Epithelial cell of proximal tubule (primary cell): ENCODE data around the gene SIKE1. TPM values are rescaled to one million over a fixed set of nuclear protein-coding genes. Genes with fewer than 3 reads are reported as not detected.

Source experiments
- DNase-seq: peaks from one replicate; pipeline ENCODE4 v3.0.0-alpha.2; 2011; ENCODE audit warnings: low read depth
- H3K4me3 ChIP-seq: 2 replicates; pipeline ENCODE4 v1.5.1; 2011; ENCODE audit warnings: low read depth, mild to moderate bottlenecking, low read length
- total RNA-seq: library from RNA; depleted of rRNA; stranded (reverse); fragments of >200 nt; gene quantifications from 2 replicates; pipeline ENCODE4 v1.2.3, GENCODE V29; 2015
- TF ChIP-seq, protein P1 (sequence below): conservative IDR thresholded peaks from 2 replicates; pipeline ENCODE4 v1.5.1; 2012; ENCODE audit warnings: low read depth, mild to moderate bottlenecking, low read length

The SIKE1 gene
- total RNA-seq, 1 donor from 2014 or later: 34.8 TPM

DNA sequence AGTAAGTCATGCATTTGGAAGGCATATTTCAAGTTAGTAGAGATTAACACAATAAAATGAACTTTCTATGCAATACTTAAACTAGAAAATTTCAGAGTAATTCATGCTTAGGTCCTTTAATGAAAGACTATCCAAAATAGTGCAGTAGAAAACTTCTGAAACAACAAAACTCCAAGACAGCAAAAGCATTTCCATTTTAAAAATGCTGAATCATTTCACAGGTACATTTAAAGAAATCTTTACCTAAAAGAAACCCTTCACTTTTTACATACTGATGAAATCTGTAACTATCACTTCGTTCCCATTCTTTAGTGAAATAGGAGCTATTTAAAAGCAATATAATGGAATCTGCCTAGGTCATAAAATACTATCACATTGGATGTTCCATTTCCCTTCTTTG is 40.2 kb downstream of the SIKE1 start:
- no peak for DNase-seq
- no peak overlapping the region for H3K4me3 ChIP-seq
- TF ChIP-seq, protein P1, sequence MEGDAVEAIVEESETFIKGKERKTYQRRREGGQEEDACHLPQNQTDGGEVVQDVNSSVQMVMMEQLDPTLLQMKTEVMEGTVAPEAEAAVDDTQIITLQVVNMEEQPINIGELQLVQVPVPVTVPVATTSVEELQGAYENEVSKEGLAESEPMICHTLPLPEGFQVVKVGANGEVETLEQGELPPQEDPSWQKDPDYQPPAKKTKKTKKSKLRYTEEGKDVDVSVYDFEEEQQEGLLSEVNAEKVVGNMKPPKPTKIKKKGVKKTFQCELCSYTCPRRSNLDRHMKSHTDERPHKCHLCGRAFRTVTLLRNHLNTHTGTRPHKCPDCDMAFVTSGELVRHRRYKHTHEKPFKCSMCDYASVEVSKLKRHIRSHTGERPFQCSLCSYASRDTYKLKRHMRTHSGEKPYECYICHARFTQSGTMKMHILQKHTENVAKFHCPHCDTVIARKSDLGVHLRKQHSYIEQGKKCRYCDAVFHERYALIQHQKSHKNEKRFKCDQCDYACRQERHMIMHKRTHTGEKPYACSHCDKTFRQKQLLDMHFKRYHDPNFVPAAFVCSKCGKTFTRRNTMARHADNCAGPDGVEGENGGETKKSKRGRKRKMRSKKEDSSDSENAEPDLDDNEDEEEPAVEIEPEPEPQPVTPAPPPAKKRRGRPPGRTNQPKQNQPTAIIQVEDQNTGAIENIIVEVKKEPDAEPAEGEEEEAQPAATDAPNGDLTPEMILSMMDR: no peak

DNA sequence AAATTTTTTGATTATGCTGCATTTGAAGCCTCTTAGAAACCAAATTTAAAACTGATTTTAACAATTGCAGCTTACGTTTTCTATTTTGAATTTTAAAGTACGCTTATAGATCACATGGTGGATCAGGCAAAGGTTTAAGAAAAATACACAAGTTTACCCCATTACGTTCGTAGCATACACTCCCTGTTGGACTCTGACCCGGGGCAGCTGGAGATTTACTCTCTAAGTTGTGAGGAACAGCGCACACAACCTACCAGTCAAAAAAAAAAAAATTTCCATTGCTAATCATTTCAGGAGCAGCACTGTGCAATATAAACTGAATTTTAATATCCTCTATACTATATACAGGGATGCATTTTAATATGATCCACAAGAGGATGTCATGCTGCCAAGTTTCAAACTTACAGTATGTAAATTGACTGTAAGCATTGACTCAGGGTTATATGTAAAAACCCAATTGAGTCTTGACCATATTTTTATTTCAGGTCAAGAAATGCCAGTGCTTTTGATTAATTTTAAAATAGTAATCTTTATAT is 43.1 kb downstream of the SIKE1 start:
- no peak for DNase-seq
- TF ChIP-seq, protein P1: no peak
- no peak overlapping the region for H3K4me3 ChIP-seq

DNA sequence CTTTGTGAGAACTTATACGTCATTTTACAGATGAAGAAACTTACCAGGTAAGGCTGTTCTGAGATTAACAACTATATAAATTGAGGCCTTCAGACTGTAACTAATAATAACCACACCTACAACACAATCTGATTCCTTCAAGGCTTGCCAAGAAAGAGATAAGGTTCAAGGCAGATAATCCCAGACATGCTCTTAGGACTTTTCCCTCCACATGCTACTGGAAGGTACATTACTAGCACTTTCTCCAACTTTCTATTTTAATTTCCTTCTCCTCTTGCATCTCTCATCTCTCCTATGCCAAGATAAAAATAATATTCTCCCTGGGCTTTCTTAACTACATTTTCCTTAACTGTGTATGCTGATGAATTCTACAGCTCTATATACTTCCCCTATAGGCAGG is 45.0 kb downstream of the SIKE1 start:
- TF ChIP-seq, protein P1: no peak
- no peak for DNase-seq
- H3K4me3 ChIP-seq: no peak overlapping the region

DNA sequence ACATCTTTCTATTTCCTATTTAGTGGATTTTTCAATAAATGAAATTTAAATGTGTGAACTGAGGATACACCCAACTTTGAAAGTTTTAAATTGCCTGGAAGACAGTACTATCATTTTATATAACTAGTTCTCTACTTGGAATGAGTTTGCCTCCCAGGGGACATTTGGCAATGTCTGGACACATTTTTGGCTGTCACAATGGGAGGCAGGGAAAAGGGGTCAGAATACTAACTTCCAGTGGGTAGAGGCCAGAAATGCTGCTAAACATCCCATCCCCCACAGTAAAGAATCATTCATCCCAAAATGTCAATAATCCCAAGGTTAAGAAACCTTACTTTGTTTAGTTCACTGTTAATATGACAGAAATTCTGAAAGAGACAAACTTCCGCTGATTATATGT is 50.7 kb downstream of the SIKE1 start:
- no peak overlapping the region for H3K4me3 ChIP-seq
- DNase-seq: no peak
- TF ChIP-seq, protein P1: no peak

DNA sequence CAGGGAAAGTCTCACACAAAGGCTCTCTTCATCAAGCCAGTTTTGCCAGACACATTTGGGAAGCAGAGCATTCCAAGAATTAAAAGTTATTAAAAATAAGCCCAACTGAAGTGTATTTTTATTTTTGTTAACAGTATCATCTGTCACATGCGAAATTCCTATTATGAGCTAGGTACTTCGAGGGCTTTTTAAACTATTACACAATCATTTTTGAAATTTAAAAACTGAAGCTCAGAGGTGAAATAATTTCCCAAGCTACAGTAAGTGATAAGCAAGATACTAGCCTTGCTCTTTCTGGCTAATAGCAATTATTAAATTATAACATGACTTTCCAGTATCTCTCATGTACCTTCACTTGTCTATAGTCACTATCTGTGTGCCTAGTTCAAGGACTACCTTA is 51.9 kb downstream of the SIKE1 start:
- no peak overlapping the region for H3K4me3 ChIP-seq
- TF ChIP-seq, protein P1: no peak
- no peak for DNase-seq

DNA sequence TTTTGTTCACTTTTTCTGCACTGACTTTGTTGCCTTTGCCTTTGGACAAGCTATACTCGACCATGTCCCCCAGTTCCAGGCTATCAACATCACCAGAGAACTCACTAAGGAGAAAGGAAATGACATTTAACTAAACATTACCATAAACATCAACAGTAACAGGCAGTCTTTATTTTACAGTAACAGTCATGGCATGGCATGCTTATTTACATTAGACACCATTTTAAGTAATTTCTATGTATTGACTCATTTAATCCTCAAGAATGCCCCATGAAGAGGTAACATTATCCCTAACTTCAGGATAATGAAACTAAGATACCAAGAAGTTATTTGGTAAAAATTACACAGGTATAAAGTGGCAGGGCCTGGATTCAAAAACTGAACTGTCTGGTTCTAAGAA is 55.3 kb downstream of the SIKE1 start:
- TF ChIP-seq, protein P1: no peak
- no peak overlapping the region for H3K4me3 ChIP-seq
- DNase-seq: no peak

DNA sequence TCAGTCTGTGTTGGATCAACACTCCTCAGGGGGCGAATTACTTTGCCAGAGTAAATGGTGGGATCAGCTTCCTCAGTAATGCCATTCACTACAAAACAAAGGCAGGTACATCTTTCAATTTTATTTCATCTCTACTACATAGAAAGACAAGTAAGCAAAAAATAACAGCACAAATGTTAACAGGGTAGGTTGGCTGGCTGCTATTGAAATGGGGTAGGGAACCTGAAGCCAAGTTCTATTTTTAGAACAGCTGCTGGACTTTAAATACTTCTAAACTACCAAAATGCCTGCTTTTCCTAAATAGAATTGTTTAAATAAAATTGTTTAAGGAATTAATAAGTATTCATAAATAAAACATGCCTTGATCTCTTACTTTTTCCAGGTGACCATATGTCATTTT is 56.6 kb downstream of the SIKE1 start:
- TF ChIP-seq, protein P1: no peak
- H3K4me3 ChIP-seq: no peak overlapping the region
- no peak for DNase-seq
